ENCODE data around the gene SRGAP1.

GRCh38 chr12:63864454-63864706 lies 19.9 kb downstream of the SRGAP1 start:
- TF ChIP-seq POLR2A (IDR thresholded peaks at IDR 0.05; ENCODE audit: low read depth, low read length) (no peak), USF2 (IDR thresholded peaks at IDR 0.05; ENCODE audit: low read depth, low read length) (no peak), CTCF (conservative IDR thresholded peaks at IDR 0.05; ENCODE audit: low read depth, low read length) (no peak), MXI1 (IDR thresholded peaks at IDR 0.05; ENCODE audit: borderline replicate concordance, low read depth, low read length) (no peak), RFX5 (IDR thresholded peaks at IDR 0.05; ENCODE audit: low read depth, low read length) (no peak), RAD21 (IDR thresholded peaks at IDR 0.05; ENCODE audit: low read length) (no peak), CEBPB (IDR thresholded peaks at IDR 0.05; ENCODE audit: low read depth, low read length) (no peak), CHD1 (IDR thresholded peaks at IDR 0.05; ENCODE audit: low read depth, low read length) (no peak), MAFK (IDR thresholded peaks at IDR 0.05; ENCODE audit: low read depth, low read length) (no peak)
